ENCODE results near the gene RPUSD1.
"Not testable (repeated sequence)": the region's sequence is repeated elsewhere in the genome, so short reads cannot be mapped to it uniquely, and the experiment has no call there.

RPUSD1 gene

DNA sequence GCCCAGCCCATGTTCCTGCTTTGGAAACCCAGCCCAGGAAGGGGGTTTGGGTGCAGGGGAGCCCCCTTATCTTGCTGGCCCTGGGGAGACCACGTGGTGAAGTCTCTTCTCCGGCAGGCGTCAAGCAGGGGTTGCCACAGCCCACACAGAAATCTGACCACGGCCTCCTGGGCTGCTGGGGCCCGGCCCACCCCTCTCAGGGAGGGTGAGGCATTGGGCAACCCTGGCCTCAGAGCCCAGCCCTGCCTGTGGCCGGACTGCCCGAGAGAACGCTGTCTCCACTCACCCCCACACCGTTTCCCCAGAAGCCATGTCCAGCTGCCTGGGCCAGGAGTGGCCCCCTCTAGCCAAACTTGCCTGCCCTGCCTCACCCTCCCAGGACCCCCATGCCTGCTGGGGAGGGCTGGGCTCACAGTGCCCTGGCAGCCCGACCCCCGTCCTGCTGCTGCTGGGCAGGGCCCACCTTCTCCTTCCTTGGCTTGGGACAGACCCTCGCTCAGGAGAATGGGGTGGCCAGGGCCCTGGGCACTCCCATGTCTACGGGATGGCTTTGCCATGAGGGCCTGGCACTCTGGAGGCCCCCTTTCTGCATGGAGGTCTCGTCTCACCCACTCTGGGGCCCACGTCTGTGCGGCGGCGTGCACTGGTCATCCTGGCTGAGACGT, 6.7 kb downstream of the RPUSD1 start:
- no peak for DNase-seq

DNA sequence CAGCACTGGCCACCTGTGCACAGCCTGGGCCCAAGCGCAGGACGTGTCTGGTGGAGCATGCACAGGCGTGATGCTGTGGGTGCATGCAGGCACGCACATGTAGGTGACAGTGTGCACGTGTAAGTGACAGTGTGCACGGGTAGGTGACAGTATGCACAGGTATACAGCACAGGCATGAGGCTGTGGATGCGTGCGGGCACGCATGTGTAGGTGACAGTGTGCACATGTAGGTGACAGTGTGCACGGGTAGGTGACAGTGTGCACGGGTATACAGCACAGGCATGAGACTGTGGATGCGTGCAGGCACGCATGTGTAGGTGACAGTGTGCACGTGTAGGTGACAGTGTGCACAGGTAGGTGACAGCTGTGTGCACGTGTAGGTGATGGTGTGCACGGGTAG, 7.9 kb downstream of the RPUSD1 start:
- DNase-seq = no peak

DNA sequence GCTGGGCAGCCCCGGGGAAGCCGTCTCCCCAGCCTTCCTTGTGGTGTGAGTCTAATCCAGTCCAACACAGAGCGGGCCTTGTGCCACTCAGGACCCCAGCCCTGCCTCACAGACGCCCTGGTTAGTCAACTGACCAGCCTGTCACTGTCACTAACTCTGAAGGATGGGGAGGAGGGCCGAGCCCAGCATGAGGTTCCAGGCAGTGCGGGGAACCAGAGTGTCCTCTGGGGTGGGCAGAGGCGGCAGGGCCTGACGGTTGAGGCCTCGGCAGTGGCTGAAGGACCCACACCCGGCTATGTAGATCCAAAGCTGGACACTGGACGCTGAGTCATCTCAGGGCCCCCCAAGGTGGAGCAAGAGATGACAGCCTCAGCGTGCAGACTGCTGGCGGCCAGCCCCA, 8.6 kb downstream of the RPUSD1 start:
- DNase-seq = no peak

DNA sequence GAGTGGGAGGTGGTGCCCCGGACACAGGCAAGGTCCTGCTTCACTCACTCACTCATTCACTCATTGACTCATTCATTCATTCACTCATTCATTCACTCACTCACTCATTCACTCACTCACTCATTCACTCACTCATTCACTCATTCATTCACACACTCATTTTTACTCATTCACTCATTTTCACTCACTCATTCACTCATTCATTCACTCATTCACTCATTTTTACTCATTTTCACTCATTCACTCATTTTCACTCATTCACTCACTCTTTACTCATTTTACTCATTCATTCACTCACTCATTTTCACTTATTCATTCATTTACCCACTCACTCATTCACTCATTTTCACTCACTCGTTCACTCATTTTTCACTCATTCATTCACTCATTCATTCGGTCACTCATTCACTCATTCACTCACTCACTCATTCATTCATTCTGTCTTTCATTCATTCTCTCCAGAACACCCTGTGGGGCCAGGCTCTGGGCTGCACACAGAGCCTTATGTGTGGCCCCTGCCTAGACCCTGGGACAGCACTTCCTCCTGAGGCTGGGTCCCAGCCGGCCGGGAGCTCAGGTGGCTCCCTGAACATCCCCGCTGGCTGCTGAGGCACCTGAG, 9.2 kb downstream of the RPUSD1 start:
- DNase-seq = no peak

DNA sequence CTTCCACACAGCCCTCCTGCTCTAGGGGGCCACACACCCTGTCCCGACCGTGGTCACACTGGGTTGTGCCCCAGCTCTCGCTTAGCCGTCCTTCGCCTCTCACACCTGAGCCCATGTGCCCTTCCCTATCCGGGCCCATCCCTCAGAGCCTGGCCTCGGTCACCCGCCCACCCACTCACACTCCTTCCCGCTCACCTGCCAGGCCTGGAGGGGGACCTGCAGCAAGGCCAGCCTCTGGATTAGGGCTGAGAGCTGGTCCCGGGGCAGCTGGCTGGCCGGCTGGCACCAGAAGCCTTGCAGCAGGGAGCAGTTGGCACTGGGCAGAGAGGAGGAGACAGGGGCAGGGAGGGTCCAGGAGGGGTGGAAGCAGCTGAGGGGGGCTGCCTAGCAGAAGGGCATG, 9.7 kb downstream of the RPUSD1 start:
- DNase-seq = no peak

DNA sequence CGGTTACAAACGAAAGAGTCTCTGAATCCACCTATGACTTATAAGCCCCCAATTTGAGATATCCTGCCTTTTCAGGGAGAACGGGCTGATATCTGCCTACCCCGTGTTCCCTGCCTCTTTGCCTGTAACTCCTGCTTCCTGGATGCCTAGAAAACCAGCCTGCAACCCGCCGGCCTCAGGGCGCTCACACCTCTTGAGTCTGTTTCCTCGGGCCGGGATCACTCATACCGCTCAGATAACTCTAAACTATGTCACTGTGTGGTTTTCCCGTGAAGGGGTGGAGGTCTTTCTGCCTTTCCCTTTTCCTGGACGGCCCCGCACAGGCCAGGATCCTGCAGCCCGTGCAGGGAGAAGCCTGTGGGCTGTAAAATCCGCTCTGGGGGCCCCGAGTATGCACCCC, 10.4 kb downstream of the RPUSD1 start:
- DNase-seq = no peak

DNA sequence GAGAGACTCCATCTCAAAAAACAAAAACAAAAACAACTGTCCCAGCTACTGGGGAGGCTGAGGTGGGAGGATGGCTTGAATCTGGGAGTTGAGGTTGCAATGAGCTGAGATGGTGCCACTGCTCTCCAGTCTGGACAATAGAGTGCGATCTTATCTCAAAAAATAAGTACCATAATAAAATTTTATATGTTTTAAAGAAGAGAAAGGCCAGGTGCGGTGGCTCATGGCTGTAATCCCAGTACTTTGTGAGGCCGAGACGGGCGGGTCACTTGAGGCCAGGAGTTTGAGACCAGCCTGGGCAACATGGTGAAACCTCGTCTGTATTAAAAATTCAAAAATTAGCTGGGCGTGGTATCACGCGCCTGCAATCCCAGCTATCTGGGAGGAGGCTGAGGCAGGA, 11.4 kb downstream of the RPUSD1 start:
- DNase-seq = no peak

DNA sequence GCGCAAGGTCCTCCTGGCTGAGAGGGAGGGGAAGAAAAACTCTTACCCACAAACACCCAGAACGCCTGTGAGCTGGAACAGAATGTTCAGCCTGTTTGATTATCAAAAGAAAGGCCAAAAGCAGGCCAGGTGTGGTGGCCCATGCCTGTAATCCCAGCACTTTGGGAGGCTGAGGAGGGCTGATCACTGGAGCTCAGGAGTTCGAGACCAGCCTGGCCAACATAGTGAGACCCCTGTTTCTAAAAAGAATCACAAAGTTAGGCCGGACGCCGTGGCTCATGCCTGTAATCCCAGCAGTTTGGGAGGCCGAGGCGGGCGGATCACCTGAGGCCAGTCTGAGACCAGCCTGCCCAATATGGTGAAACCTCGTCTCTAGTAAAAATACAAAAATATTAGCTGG, 11.9 kb downstream of the RPUSD1 start:
- not testable (repeated sequence) for DNase-seq

DNA sequence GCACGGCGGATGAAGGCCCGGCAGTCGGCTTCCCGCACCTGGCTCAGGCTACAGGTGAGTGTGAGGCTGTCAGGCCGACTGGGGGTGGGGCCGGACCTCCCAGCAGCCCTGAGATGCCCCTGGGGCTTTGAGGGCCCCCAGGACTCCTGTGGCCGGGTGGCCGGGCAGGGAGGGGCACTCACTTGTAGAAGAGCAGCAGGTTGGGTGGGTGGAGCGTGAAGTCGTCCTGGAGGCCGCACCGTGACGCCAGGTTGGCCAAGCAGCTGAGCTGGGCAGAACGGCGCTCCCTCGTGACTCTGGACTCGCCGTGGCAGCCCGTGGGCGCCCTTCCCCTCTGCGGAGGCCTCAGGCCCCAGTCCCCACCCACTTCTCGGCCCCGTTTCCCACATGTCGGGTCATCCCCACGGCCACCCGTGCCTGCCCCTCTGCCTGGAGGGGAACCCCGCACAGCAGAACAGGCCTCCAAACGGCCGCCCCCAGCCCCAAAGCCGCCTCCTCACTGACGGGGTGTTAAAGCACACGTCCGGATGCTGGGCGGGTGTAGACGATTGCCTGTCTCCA, 12.9 kb downstream of the RPUSD1 start:
- DNase-seq = no peak

DNA sequence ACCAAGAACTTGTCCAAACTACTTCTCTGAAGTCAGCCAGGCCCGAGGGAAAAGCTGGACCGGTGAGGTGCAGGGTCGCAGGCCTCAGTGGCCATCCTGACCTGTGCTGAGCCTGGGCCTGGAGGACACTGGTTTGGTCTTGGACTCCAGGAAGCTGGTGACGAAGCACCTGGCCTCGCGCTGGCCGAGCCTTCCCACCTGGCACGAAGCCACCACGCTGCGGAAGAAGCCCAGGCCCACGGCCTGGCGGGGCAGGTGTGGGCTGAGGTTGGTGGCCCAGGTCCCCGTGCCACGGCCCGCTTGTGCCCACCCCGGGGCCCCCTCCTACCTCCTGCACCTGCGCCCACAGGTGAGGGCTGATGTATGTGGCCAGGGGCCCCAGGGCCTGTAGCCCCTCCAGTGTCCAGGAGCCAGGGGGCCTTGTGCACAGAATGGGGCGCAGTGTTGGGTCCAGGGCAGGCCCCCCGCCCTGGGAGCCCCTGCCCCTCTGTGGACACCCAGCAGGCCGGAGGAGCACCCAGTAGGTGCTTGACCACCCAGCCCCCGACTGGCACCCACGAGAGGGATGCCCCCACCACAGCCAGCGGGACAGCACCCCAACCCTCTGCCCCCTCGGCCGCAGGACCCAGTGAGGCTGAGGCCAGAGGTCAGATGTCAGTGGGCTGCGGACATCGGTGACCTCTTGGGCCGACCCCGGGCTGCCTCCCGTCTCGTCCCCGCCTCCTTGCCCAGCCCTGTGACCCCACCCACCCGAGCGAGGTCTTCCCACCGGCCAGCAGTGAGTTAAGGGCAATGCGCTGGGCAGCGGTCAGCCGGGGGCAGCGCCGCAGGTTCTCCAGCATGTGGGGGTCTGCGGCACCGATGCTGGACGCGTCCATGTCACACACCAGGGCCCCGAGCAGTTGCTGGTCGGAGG, 13.8 kb downstream of the RPUSD1 start:
- DNase-seq = no peak

DNA sequence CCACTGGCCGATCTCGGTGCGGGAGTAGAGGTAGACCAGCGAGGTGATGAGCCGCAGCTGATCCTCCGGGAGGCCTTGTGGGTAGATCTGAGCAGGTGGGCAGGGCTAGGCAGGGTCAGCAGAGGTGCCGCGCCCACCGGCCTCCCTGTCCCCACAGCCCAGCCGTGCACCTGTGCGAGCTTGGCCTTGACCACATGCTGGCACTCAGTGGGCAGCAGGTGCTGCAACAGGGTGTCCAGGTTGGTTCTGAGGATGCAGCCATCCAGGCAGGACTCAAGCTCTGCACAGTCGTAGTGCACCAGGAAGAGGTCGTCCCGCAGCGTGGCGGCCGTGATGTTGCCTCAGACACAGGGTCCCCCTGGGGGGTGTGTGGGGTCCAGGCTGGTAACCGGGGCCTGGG, 15.2 kb downstream of the RPUSD1 start:
- DNase-seq = no peak

DNA sequence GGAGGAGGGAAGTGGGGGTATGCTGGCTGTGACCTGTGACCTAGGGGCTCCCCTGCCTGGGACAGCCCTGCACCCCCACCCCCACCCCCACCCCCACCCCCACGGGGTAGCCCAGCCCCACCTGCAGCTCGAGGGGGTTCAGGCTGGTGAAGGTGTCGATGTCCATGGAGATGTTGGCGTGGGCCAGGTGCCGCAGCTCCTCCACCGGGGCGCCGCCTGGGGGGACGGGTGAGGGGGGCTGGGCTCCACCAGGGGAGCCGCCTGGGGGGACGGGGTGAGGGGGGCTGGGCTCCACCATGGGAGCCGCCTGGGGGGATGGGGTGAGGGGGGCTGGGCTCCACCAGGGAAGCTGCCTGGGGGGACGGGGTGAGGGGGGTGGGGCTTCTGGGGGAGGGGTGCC, 17.8 kb downstream of the RPUSD1 start:
- DNase-seq = no peak

DNA sequence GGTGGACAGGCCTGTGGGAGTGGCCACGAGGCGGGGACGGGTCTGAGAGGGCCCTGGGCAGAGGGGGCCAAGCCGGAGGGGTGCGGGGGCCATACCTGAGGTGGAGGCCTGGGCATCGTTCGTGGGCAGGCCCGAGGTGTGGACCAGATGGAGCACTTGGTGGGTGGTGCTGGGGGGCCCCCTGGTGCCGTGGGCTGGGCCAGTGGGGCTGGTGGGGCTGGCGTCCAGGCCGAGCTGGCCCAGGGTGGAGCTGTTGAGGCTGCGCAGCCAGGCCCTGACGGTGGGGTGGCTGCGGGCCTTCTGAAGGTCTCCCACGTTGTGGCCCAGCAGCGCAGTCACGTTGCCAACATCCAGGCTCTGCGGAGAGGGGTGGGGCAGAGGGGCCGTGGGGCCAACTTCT, 18.2 kb downstream of the RPUSD1 start:
- no peak for DNase-seq

DNA sequence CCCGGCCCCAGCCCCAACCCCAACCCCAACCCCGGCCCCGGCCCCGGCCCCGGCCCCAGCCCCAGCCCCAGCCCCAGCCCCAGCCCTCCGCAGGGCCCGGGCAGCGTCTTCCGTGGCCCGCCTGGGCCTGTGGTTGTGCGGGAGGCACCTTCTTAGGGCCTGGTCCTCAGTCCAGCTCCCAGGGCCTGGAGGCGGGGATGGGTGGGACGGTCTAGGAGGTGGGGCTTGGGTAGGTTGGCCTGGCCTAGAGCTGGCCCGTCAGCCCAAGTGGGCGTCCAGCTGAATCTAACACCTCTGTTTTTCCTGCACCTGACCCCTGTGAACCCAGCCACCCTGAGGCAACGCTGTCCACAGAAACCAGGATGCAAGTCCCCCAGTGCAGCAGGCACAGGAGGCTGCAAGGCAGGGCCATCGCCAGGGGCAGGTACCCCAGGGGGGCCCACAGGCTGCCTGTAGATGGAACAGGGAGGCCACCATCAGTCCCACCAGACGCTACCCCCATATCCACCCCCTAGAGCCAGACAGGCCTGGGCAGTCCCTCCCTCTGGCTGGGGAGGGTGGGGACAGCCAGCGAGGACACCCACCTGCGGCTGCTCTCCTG, 18.9 kb downstream of the RPUSD1 start:
- no peak for DNase-seq

DNA sequence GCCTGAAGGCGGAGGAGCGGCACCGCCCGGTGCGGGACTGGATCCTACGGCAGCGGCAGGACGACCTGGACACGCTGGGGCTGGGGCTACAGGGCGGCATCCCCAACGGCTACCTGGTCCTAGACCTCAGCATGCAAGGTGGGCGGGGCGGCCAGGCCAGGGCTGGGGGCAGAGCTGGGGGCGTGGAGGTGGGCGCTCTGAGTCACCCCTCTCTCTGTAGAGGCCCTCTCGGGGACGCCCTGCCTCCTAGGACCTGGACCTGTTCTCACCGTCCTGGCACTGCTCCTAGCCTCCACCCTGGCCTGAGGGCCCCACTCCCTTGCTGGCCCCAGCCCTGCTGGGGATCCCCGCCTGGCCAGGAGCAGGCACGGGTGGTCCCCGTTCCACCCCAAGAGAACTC, 19.8 kb downstream of the RPUSD1 start:
- no peak for DNase-seq

DNA sequence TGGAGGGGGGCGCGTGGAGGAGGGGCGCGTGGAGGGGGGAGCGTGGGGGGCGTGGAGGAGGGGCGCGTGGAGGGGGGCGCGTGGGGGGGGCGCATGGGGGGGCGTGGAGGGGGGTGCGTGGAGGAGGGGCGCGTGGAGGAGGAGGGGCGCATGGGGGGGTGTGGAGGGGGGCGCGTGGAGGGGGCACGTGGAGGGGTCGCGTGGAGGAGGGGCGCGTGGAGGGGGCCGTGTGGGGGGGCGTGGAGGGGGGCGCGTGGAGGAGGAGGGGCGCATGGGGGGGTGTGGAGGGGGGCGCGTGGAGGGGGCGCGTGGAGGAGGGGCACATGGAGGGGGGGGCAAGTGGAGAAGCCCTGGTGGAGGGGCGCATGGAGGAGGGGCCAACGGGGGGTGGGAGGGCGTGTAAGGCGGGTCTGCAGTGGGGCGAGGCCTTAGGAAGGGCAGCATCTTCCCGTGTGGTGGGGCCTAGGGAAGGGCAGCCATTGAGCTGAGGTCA, 20.4 kb downstream of the RPUSD1 start:
- no peak for DNase-seq

DNA sequence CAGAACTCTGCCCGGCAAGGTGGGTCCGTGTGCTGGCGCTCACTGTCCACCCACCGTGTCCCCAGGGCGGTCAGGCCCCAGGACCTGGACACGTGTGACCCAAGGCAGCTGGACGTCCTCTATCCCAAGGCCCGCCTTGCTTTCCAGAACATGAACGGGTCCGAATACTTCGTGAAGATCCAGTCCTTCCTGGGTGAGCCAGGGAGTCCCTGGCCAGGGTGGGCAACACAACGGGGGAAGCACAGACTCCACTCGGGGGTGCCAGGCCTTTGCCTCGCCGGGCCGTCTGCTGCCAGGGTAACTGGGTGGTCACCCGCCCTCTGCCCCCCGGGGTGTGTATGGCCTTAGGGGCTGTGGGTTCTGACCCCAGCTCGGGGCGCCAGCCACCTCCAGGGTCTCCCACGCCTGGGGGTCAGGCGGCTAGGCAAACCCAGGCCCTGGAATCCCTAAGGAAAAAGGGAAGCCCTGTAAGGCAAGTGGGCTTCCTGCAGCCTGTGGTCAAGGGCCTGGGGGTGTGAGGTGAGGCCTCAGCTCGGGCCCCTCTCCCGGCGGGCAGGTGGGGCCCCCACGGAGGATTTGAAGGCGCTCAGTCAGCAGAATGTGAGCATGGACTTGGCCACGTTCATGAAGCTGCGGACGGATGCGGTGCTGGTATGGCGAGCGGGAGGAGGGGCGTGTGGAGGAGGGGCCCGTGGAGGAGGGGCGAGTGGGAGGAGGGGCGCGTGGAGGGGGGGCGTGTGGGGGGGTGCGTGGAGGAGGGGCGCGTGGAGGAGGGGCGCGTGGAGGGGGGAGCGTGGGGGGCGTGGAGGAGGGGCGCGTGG, 21.2 kb downstream of the RPUSD1 start:
- DNase-seq = no peak

DNA sequence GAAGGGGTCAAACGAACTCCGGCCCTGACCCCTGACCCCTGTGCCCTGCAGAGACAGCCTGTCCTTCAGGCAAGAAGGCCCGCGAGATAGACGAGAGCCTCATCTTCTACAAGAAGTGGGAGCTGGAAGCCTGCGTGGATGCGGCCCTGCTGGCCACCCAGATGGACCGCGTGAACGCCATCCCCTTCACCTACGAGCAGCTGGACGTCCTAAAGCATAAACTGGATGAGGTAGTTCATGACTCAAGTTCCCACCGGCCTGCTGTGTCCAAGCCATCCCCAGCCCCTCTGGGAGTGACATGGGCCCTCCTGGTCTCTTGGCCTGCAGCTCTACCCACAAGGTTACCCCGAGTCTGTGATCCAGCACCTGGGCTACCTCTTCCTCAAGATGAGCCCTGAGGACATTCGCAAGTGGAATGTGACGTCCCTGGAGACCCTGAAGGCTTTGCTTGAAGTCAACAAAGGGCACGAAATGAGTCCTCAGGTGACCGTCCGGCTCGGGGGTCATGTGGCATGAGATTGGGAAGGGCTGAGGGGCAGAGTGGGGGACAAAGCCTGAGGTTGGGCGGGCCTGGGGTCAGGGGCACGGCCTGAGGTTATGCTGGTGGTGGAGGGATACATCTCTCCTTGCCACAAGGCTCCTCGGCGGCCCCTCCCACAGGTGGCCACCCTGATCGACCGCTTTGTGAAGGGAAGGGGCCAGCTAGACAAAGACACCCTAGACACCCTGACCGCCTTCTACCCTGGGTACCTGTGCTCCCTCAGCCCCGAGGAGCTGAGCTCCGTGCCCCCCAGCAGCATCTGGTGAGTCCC, 22.0 kb downstream of the RPUSD1 start:
- DNase-seq = no peak

DNA sequence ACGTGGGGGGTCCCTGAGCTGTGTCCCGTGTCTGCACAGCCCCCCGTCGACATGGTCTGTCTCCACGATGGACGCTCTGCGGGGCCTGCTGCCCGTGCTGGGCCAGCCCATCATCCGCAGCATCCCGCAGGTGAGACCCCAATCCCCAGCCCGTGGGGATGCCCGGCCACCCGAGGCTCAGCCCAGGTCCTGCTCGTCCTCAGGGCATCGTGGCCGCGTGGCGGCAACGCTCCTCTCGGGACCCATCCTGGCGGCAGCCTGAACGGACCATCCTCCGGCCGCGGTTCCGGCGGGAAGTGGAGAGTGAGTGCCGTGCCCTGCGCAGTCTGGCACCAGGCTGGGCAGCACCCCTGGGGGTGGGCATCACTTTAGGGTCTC, 22.7 kb downstream of the RPUSD1 start:
- no peak for DNase-seq

DNA sequence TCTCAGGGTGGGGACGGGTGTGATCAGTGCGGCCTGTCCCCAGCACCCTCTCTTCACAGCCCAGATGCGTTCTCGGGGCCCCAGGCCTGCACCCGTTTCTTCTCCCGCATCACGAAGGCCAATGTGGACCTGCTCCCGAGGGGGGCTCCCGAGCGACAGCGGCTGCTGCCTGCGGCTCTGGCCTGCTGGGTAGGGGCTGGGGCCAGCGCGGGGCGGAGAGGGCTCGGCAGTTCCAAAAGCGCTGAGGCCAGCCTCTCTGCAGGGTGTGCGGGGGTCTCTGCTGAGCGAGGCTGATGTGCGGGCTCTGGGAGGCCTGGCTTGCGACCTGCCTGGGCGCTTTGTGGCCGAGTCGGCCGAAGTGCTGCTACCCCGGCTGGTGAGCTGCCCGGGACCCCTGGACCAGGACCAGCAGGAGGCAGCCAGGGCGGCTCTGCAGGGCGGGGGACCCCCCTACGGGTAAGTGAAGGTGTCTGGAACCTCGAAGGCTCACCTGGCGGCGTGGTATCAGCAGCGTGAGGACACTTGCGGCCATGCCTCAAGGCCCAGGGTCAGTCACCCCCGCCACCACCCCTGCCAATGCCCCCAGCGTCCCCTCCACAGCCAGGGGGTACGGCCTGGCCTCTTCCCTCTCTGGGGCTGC, 23.2 kb downstream of the RPUSD1 start:
- no peak for DNase-seq
